A204.1 (cell line): ENCODE results near the gene MYLK.

Source experiments
- FAIRE-seq: peaks from 2 replicates; lab custom pipeline; 2012; peaks lifted over from hg19 to GRCh38; lab: Jason Lieb, UNC

MYLK gene

DNA sequence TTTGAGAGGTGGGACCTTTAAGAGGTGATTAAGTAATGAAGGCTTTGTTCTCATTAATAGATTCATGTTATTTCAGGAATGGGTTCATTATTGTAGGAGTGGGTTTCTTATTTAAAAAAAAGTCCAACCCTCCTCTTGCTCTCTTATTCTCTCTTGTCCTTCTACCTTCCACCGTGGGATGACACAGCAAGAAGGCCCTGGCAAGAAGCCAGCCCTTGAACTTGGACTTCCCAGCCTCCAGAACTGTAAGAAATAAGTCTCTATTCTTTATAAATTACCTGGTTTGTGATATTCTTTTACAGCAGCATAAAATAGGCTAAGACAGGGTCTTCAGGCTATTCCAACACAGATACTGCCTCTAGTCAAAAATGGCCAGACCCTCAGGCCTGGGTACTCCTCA is 62.2 kb downstream of the MYLK start:
- FAIRE-seq, result no peak

GRCh38 chr3:123819949-123820348 is 64.2 kb downstream of the MYLK start:
- no peak for FAIRE-seq

DNA sequence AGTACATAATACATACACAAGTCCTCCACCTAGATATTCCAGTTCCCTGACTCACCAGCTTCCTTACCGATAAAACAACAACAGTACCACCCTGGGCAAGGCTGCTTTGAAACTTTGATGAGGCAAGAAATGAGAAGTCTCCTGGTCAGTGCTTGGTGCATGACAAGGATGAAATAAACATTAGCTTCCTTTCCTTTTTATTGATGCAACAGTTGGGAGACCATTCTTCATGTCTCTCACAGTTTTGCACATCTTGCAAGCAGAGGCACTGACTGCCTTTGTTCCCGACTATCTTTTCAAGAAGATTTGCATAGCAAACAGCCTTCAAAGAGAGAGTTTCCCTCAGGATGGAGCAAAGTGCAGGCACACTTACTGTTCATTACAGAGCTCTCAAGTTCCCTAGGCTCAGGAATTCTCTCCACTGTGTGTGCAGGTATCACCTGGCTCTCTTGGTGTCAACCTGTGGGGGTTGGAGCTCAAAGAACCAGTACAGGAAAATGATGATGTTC is 65.2 kb downstream of the MYLK start:
- no peak for FAIRE-seq

DNA sequence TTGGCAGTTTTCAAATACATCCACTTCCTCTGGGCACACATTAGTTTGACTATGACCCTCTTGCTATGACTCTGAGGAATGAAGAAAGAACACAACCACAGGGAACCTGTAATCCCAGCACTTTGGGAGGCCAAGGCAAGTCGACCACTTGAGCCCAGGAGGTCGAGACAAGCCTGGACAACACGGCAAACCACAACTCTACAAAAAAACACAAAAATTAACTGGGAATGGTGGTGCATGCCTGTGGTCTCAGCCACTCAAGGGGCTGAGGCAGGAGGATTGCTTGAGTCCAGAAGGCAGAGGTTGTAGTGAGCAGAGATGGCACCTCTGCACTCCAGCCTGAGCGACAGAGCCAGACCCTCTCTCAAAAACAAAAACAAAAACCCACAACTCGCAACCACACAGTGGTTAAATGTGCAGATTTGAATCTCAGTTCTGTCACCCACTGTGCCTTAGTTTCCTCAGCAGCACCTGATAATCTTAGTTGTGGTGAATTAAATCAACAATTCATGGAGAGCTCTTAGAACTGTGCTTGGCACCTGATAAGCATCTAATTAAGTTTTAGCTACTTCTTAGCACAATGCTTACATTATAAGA is 65.7 kb downstream of the MYLK start:
- FAIRE-seq, result no peak

DNA sequence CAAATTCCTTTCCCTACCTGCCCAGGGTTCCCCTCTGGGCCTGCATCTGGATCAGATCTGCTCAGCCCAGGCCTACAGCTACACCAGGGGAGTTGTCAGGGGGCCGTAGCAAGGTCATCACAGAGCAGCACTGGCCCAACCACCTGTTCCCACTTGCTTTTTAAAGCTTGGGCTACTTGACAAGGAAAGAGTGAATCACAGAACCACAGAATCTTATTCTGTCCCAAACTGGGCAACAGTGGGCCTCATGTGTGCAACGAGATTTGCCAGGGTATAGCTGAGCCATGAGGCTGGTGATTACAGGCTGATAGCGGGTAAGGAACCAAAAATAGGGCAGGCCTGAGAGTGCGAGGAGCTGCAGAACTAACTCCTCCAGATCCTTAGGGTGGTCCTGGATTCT is 66.7 kb downstream of the MYLK start:
- no peak for FAIRE-seq

- FAIRE-seq, result no peak
Measured at GRCh38 chr3:123816673-123817207, 67.4 kb downstream of the MYLK start.

GRCh38 chr3:123815981-123816380 is 68.2 kb downstream of the MYLK start:
- no peak for FAIRE-seq

DNA sequence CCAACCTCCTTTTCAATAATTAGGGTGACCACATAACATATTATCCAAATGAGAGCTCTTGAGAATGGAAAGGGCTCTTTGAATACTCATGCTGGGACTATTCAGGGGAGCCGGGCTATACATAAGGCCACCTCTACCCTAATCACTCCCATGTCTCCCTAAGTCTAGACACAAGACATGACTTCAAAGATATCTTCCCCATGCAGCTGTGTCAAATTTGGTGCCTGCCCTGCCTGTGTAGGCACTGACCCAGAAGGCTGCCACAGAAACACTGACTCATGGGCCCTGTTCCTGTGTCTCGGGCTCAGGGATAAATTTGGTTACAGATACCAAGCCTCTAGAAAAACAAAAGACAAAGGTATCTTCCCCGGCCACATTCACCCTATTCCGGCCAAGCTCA is 70.3 kb downstream of the MYLK start:
- no peak for FAIRE-seq

GRCh38 chr3:123809597-123809996 is 74.5 kb downstream of the MYLK start:
- FAIRE-seq, result no peak

DNA sequence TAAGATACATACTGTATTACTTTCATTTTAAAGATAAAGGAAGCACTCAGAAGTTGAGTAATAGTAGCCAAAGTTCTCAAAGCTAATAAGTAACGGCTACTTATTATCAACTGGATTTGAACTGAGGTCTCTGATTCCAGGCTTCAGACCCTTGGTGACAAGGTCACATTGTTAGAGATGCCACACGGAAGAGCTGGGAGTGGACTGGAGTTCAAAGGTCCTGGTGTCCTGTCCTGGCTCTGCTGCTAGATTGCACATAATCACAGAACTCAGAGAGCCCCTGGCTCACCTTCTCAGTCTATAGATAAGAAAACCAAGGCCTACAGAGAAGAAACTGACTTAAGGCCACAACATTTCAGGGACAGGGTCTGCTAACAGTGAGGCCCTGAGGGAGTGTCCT is 75.3 kb downstream of the MYLK start:
- no peak for FAIRE-seq

GRCh38 chr3:123807820-123808219 is 76.3 kb downstream of the MYLK start:
- no peak for FAIRE-seq

DNA sequence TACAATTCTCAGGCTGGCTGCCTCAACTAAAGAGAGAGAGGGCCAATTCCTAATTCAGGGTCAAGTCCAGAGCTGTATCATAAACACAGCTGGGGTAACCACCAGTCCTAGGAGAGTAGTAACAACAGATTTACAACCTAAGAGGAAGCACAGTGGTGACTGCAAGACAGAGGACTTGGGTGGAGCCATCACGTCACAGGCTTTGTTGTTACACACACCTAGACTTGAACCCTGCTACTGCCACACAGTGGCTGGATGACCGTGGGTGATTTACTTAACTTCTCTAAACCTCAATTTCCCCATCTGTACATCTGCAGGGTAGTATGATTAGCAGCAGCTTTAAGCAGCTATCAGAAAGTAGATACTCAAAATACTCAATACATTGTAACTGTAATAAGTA is 78.6 kb downstream of the MYLK start:
- FAIRE-seq, result no peak

DNA sequence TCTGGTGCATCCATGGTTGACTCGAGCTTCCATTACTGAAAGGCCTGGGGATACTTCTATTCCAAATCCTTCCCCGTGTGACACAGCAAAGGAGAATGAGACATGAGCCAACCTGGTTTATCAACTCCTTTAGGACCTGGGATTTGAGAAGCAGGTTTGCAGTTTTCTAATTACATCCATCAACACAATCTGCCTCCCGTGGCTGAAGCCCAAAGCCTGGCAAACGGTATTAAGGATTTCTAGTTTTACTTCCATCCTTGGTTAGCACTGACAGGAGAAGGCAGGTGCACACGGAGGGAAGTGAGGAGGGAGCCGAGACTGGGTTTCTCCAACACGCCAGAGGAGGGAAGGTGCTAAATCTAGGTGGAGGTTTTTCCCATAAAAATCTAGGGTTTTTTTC is 79.0 kb downstream of the MYLK start:
- FAIRE-seq, result no peak

DNA sequence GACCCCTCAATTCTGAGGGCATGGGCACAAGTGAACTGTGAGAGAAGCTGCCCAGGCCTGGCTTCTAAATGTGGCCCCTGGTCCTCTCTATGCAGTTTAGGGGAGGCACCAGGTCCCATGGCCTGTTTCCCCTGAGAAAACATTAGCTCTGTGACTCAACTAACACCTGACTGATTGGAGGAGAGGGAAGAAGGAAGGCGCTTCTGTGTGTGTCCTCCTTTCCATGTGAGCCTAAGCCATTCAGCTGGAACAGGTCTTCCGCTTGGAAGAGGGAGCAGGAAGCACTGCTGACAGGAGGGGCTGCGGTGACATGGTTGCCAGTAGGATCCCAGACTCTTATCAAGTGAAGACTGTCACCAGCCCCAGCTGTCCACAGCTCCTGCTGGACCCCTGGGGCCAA is 79.5 kb downstream of the MYLK start:
- no peak for FAIRE-seq

DNA sequence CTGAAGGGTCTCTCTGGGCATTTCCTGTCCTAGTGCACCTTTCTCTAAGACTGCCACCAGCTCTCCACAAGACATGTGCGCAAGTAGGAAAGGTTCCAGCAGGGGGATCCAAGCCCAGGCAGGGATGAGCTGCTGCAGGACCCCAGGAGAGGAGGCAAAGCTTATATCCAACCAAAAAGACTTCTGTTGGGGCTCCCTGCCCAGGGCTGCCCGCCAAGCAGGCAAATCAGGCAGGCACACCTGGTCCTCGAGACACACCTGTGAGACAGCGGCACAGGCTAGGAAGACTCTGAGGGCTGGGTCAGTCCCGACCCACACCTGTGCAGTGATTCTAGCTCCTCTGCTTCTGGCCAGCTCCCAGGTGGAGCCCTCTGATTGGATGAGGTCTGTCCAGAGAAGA is 80.6 kb downstream of the MYLK start:
- no peak for FAIRE-seq

GRCh38 chr3:123802007-123802625 is 82.0 kb downstream of the MYLK start:
- FAIRE-seq, result no peak

GRCh38 chr3:123801474-123801873 is 82.7 kb downstream of the MYLK start:
- no peak for FAIRE-seq

- FAIRE-seq, result no peak
Measured at GRCh38 chr3:123800362-123800682, 83.8 kb downstream of the MYLK start.

DNA sequence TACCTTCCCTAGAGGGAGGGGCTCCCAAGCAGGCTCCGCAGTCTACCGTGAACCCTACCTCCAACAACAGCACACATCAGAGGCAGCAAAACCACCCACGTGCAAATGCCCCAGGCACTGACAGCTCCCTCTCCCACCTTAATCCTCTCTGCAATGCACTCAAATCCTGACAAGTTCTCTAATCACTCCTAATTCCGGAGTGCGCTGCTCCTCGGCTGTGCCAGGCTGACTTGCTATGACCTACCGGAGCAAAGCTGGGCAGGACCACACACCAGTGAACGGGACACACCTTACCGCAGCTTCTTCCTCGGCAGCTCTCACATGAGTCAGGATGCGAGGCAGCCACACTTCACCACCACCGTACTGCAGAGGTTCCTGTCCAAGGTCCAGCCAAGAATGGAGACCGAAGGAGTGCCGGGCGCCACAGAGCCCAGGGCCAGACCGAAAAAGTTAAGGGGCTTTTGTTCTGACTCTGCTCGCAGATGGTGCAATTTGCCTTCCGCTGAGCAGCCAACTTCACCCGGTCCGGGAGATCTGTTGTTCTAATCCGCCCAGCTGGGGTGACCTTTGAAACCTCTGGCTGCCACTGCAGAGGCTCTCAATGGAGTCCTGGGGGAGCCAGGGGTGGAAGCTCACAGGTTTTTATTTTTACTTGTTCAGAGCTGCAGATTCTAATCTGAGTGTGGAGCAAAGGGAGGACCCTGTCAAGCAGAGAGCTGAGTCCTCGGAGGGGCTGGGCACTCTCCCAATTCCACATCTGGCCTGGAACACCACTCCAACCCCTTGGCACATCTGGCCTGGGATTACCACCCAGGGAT is 84.4 kb downstream of the MYLK start:
- FAIRE-seq, result no peak

DNA sequence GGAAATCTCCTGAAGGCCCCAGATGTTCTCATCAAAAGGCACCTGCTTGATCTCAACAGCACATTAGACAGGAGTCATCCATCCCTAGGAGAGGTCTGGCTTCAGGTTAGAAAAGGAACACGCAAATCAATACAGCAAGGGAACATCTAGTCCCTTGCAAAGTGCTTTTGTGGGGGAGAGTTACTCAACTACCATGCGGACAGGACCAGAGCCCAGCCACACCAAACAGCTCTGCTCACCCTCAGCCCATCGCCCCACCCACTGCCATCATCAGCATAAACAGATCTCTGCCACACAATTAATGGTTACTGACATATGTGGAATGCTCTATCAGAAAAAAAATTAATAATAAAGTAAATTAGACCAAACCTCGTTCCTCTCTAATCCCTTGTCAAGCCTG is 85.6 kb downstream of the MYLK start:
- FAIRE-seq, result no peak

DNA sequence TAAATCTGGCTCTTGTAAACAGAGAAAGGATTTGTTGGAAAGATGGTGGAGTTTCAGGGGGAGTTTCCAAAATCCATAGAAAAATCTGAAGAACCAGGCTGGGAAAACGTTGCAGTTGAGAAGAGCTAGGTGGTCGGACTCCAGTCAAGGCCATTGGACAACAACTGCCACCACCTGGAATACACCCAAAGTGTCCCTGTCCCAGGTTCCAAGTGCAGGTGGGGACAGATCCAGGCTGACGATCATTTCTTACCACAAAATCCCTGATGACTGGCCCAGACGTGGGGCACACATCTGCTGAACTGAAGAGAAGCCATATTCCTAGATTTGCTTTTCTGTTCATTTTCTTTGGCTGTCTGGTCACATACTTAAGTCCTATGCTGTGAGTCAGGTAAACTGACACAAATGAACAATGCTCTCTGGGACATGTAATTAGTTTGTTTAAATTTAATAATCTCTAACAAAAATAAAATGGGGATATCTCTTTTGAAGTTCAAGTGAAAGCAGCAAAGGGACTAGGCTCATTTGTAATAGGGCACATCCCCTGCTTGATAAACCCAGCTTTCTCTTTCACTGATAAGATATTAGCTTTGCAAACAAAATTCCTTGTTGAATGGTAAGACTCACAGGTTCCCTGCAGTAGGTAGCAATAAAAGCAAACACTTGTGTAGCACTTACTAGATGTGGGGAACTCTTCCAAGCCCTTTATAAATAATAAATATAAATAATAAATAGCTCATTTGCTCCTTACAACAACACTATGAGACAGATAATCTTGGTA is 88.5 kb downstream of the MYLK start:
- no peak for FAIRE-seq

DNA sequence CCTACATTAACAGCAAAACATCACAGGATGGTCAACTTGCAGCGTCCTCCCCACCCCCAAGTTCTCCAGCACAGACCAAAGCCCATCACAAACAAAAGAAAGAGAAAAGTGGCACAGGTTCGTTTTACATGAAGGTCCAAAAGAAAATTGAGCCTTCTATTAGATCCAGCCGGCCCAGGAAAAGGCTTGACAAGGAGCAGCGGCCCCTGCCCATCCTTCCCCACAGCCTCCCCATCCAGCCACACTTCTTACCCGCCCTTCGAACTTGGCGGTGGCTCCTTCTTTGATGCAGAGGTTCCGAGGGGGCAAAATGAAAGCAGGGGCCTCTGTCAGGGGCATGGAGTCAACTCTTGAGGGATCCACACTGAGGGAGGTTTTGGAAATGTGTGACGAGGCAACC is 90.7 kb downstream of the MYLK start:
- FAIRE-seq, result no peak
